ENCODE data around the gene LHX4.
A peak's percentile ranks its signal among the peaks of the same experiment; 100 is the strongest.

Gene LHX4

GRCh38 chr1:180229483-180230415 lies at the start of gene LHX4:
TSS of gene LHX4 (plus strand) at chr1:180230264. CDS start at chr1:180230530, 266 bp downstream.
- no peak for DNase-seq (ENCODE audit: low read depth in 2 of 2)

- DNase-seq (ENCODE audit: low read depth in 2 of 2), result peak; percentile 11 to 22
Measured at GRCh38 chr1:180181048-180181447, 49.0 kb upstream of the LHX4 start.

GRCh38 chr1:180181996-180182642 lies 47.9 kb upstream of the LHX4 start:
- DNase-seq (ENCODE audit: low read depth in 2 of 2), result no peak

GRCh38 chr1:180182643-180183311 lies 47.3 kb upstream of the LHX4 start:
- DNase-seq (ENCODE audit: low read depth in 2 of 2), result no peak

- DNase-seq (ENCODE audit: low read depth in 2 of 2), result no peak
Measured at GRCh38 chr1:180183426-180183825, 46.6 kb upstream of the LHX4 start.

- DNase-seq (ENCODE audit: low read depth in 2 of 2), result no peak
Measured at GRCh38 chr1:180184041-180184440, 46.0 kb upstream of the LHX4 start.

- DNase-seq (ENCODE audit: low read depth in 2 of 2), result no peak
Measured at GRCh38 chr1:180185281-180185680, 44.8 kb upstream of the LHX4 start.

GRCh38 chr1:180185971-180186645 lies 44.0 kb upstream of the LHX4 start:
- DNase-seq (ENCODE audit: low read depth in 2 of 2), result no peak

GRCh38 chr1:180186831-180187230 lies 43.2 kb upstream of the LHX4 start:
- DNase-seq (ENCODE audit: low read depth in 2 of 2), result no peak

- no peak for DNase-seq (ENCODE audit: low read depth in 2 of 2)
Measured at GRCh38 chr1:180187626-180188025, 42.4 kb upstream of the LHX4 start.

GRCh38 chr1:180188091-180188506 lies 42.0 kb upstream of the LHX4 start:
- DNase-seq (ENCODE audit: low read depth in 2 of 2), result no peak

- no peak for DNase-seq (ENCODE audit: low read depth in 2 of 2)
Measured at GRCh38 chr1:180188684-180189175, 41.3 kb upstream of the LHX4 start.

GRCh38 chr1:180190091-180190490 lies 40.0 kb upstream of the LHX4 start:
- no peak for DNase-seq (ENCODE audit: low read depth in 2 of 2)

GRCh38 chr1:180192172-180192571 lies 37.9 kb upstream of the LHX4 start:
- DNase-seq (ENCODE audit: low read depth in 2 of 2), result no peak

- no peak for DNase-seq (ENCODE audit: low read depth in 2 of 2)
Measured at GRCh38 chr1:180193141-180194047, 36.7 kb upstream of the LHX4 start.

GRCh38 chr1:180194048-180194425 lies 36.0 kb upstream of the LHX4 start:
- no peak for DNase-seq (ENCODE audit: low read depth in 2 of 2)

- no peak for DNase-seq (ENCODE audit: low read depth in 2 of 2)
Measured at GRCh38 chr1:180194546-180195207, 35.4 kb upstream of the LHX4 start.

GRCh38 chr1:180195401-180195800 lies 34.7 kb upstream of the LHX4 start:
- no peak for DNase-seq (ENCODE audit: low read depth in 2 of 2)

GRCh38 chr1:180195916-180196315 lies 34.1 kb upstream of the LHX4 start:
- DNase-seq (ENCODE audit: low read depth in 2 of 2), result no peak

- DNase-seq (ENCODE audit: low read depth in 2 of 2), result no peak
Measured at GRCh38 chr1:180196436-180197003, 33.5 kb upstream of the LHX4 start.

Measured in stimulated activated CD4-positive, alpha-beta T cell treated with anti-CD3 and anti-CD28 coated beads, Interleukin-4, amount 100 ng/mL, for 48 hours (primary cell).